NCI-H2107 treated with DMSO at 0.1 percent for 48 hours (cell line): ENCODE results near the gene GPRIN1.

Source experiments
- DNase-seq: peaks from one replicate; lab custom pipeline; 2025; ENCODE audit not compliant: unreplicated experiment; lab: John Stamatoyannopoulos, UW

Gene GPRIN1

GRCh38 chr5:176625512-176625911, 15.6 kb upstream of the GPRIN1 start:
- DNase-seq = no peak

GRCh38 chr5:176624938-176625337, 15.0 kb upstream of the GPRIN1 start:
- no peak for DNase-seq

GRCh38 chr5:176624142-176624541, 14.2 kb upstream of the GPRIN1 start:
- DNase-seq = no peak

- no peak for DNase-seq
These were observed 11.7 kb upstream of the GPRIN1 start for GRCh38 chr5:176621661-176622079.

- no peak for DNase-seq
These were observed 10.5 kb upstream of the GPRIN1 start for GRCh38 chr5:176620333-176620981.

GRCh38 chr5:176619569-176620332, 9.8 kb upstream of the GPRIN1 start:
- no peak for DNase-seq

GRCh38 chr5:176619203-176619568, 9.2 kb upstream of the GPRIN1 start:
- DNase-seq = no peak

- no peak for DNase-seq
These were observed 8.8 kb upstream of the GPRIN1 start for GRCh38 chr5:176618783-176619182.

GRCh38 chr5:176616511-176616910, 6.6 kb upstream of the GPRIN1 start:
- DNase-seq = no peak

- no peak for DNase-seq
These were observed 5.0 kb upstream of the GPRIN1 start for GRCh38 chr5:176614805-176615478.

GRCh38 chr5:176612855-176613254, 2.9 kb upstream of the GPRIN1 start:
- no peak for DNase-seq

- DNase-seq = no peak
These were observed 2.1 kb upstream of the GPRIN1 start for GRCh38 chr5:176612008-176612407.

GRCh38 chr5:176611435-176611834, 1.5 kb upstream of the GPRIN1 start:
- no peak for DNase-seq

- no peak for DNase-seq
These were observed 448 bp upstream of the GPRIN1 start for GRCh38 chr5:176610435-176610773.

GRCh38 chr5:176608937-176609723, 826 bp downstream of the GPRIN1 start:
- DNase-seq = no peak

- no peak for DNase-seq
These were observed 1.7 kb downstream of the GPRIN1 start for GRCh38 chr5:176608142-176608705.

GRCh38 chr5:176606875-176607274, 3.1 kb downstream of the GPRIN1 start:
- no peak for DNase-seq

GRCh38 chr5:176606032-176606431, 3.9 kb downstream of the GPRIN1 start:
- DNase-seq = no peak

- no peak for DNase-seq
These were observed 6.9 kb downstream of the GPRIN1 start for GRCh38 chr5:176603091-176603490.

GRCh38 chr5:176601901-176602482, 8.0 kb downstream of the GPRIN1 start:
- no peak for DNase-seq
